GM18526 (cell line): ENCODE measurements around the gene APPL2.

ENCODE experiments used
- POLR2A ChIP-seq: IDR thresholded peaks from 3 replicates; pipeline ENCODE4 v1.6.1; 2011; ENCODE audit not compliant: insufficient read length; ENCODE audit errors: extremely low read depth

The APPL2 gene

DNA sequence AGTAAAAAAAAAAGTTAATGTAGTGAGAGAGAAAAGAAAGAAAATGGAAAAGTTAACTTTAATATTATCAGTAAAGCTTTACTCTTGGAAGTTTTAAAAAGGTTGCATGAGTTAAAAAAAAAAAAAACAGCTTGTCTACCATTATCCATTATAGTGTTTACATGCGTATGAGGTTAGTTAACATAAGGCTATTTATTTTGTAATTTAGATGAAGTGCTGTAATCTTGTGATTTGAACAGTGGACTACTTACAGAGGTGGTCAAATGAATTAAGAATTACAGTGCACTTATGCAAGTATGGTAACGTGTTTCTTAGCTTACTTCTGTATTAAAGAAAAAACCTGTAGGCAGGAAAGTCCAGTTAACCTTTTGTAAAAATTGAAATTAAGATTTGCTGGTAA is 97.7 kb downstream of the APPL2 start:
- no peak for TF ChIP-seq POLR2A
